Prostate gland (tissue), 2 donors: ENCODE measurements around the gene EIF3K.

Experiments used
- POLR2A ChIP-seq: fragments of 450-650 bp; IDR thresholded peaks from one replicate; pipeline ENCODE4 v1.6.1; 2016; ENCODE audit warnings: antibody characterized with exemption, mild to moderate bottlenecking
- TF ChIP-seq, protein P1 (sequence below), 4 experiments: fragments of 200-600 bp in 2 of 4; fragments of 450-650 bp in 2 of 4; sonication (generic) in 2 of 4; IDR thresholded peaks; 1 replicate in 3 of 4; 2 replicates in 1 of 4; pipeline ENCODE4 v1.5.1; 2016 to 2019; ENCODE audit warnings: antibody characterized with exemption in 4 of 4, mild to moderate bottlenecking in 2 of 4, moderate library complexity in 2 of 4

DNA sequence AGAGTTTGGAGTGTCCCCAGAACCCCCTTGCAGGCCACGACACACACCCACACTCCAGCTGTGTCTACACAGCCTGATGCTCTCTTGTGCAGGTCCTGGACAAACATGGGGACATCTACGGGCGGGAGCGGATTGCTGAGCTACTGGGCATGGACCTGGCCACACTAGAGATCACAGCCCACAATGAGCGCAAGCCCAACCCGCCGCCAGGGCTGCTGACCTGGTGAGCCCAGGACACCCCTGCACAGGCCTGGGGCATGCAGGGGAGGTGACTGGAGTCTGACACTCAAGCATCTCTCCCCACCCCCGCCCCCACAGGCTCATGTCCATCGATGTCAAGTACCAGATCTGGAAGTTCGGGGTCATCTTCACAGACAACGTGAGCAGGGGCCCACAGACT is 41.2 kb upstream of the EIF3K start:
- no peak for TF ChIP-seq POLR2A
- TF ChIP-seq, protein P1, sequence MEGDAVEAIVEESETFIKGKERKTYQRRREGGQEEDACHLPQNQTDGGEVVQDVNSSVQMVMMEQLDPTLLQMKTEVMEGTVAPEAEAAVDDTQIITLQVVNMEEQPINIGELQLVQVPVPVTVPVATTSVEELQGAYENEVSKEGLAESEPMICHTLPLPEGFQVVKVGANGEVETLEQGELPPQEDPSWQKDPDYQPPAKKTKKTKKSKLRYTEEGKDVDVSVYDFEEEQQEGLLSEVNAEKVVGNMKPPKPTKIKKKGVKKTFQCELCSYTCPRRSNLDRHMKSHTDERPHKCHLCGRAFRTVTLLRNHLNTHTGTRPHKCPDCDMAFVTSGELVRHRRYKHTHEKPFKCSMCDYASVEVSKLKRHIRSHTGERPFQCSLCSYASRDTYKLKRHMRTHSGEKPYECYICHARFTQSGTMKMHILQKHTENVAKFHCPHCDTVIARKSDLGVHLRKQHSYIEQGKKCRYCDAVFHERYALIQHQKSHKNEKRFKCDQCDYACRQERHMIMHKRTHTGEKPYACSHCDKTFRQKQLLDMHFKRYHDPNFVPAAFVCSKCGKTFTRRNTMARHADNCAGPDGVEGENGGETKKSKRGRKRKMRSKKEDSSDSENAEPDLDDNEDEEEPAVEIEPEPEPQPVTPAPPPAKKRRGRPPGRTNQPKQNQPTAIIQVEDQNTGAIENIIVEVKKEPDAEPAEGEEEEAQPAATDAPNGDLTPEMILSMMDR (IDR thresholded peaks at IDR 0.05), result no peak
